ENCODE results near the gene SPDEF. TPM values are rescaled to one million over a fixed set of nuclear protein-coding genes. Genes with fewer than 3 reads are reported as not detected.

The SPDEF gene
- total RNA-seq = not detected

GRCh38 chr6:34556031-34556471, at the start of gene SPDEF:
SPDEF (minus strand) TSS chr6:34556329; CDS start chr6:34544455, 11,874 bp downstream.
- POLR2A ChIA-PET = no interaction called here
- no peak for DNase-seq
- Mint-ChIP-seq H3K4me1 (peaks cover 17% of the 10 kb centered on the region), H3K36me3 (ENCODE audit: low read depth) (no peaks in the 10 kb centered on the region), H3K27ac (peak within 1 kb of the TSS; percentile 36), H3K9me3 (no peaks in the 10 kb centered on the region), H3K4me3 (no peak within 1 kb of the TSS), H3K27me3 (no peaks in the 10 kb centered on the region)
- CTCF ChIA-PET = interaction anchor here (1.6 kb wide), 1 partner anchor 10 kb away, joined by 3 read pairs; no protein-coding TSS in a partner anchor

GRCh38 chr6:34603707-34604106, 47.6 kb upstream of the SPDEF start:
- H3K27me3 Mint-ChIP-seq = no peaks in the 10 kb centered on the region
- CTCF ChIA-PET = no interaction called here
- H3K9me3 Mint-ChIP-seq = no peaks in the 10 kb centered on the region
- no peak overlapping the region for H3K27ac Mint-ChIP-seq
- H3K4me3 Mint-ChIP-seq = no peak overlapping the region
- DNase-seq = no peak
- peaks cover 12% of the 10 kb centered on the region for H3K36me3 Mint-ChIP-seq (ENCODE audit: low read depth)
- H3K4me1 Mint-ChIP-seq = peaks cover 3% of the 10 kb centered on the region
- POLR2A ChIA-PET = no interaction called here

GRCh38 chr6:34602318-34603111, 46.4 kb upstream of the SPDEF start:
- Mint-ChIP-seq H3K36me3 (ENCODE audit: low read depth) (peaks cover 12% of the 10 kb centered on the region), H3K9me3 (no peaks in the 10 kb centered on the region), H3K4me1 (peaks cover 6% of the 10 kb centered on the region), H3K27me3 (no peaks in the 10 kb centered on the region), H3K27ac (no peak overlapping the region), H3K4me3 (no peak overlapping the region)
- CTCF ChIA-PET = interaction anchor here (0.5 kb wide), 1 partner anchor 180 kb away, joined by 4 read pairs; no protein-coding TSS in a partner anchor
- DNase-seq = no peak
- POLR2A ChIA-PET = no interaction called here

GRCh38 chr6:34601706-34602105, 45.6 kb upstream of the SPDEF start:
- Mint-ChIP-seq H3K4me1 (peaks cover 5% of the 10 kb centered on the region), H3K27ac (no peak overlapping the region), H3K27me3 (no peaks in the 10 kb centered on the region), H3K4me3 (no peak overlapping the region), H3K9me3 (no peaks in the 10 kb centered on the region), H3K36me3 (ENCODE audit: low read depth) (peaks cover 12% of the 10 kb centered on the region)
- POLR2A ChIA-PET = no interaction called here
- CTCF ChIA-PET = interaction anchor here (0.6 to 0.9 kb wide), 2 partner anchors 10 to 54 kb away, joined by 3 to 5 read pairs; no protein-coding TSS in a partner anchor
- no peak for DNase-seq

- Mint-ChIP-seq H3K36me3 (ENCODE audit: low read depth) (peaks cover 5% of the 10 kb centered on the region), H3K4me1 (peaks cover 5% of the 10 kb centered on the region), H3K27me3 (no peaks in the 10 kb centered on the region), H3K4me3 (no peak overlapping the region), H3K27ac (no peak overlapping the region), H3K9me3 (no peaks in the 10 kb centered on the region)
- CTCF ChIA-PET = interaction anchor here (0.9 to 1.4 kb wide), 3 partner anchors 9 to 13 kb away, joined by 3 read pairs; no protein-coding TSS in a partner anchor
- DNase-seq = no peak
- POLR2A ChIA-PET = no interaction called here
Observed at GRCh38 chr6:34600796-34601195, 44.7 kb upstream of the SPDEF start.

- no peaks in the 10 kb centered on the region for H3K9me3 Mint-ChIP-seq
- peaks cover 3% of the 10 kb centered on the region for H3K36me3 Mint-ChIP-seq (ENCODE audit: low read depth)
- no peaks in the 10 kb centered on the region for H3K27me3 Mint-ChIP-seq
- no peak overlapping the region for H3K4me3 Mint-ChIP-seq
- no peak for DNase-seq
- H3K4me1 Mint-ChIP-seq = peaks cover 5% of the 10 kb centered on the region
- POLR2A ChIA-PET = no interaction called here
- H3K27ac Mint-ChIP-seq = no peak overlapping the region
- CTCF ChIA-PET = interaction anchor here (1.4 kb wide), 1 partner anchor 13 kb away, joined by 3 read pairs; no protein-coding TSS in a partner anchor
Observed at GRCh38 chr6:34600101-34600500, 44.0 kb upstream of the SPDEF start.

GRCh38 chr6:34598712-34599111, 42.6 kb upstream of the SPDEF start:
- DNase-seq = no peak
- Mint-ChIP-seq H3K4me3 (no peak overlapping the region), H3K9me3 (no peaks in the 10 kb centered on the region), H3K27ac (no peak overlapping the region), H3K36me3 (ENCODE audit: low read depth) (peaks cover 3% of the 10 kb centered on the region), H3K4me1 (peaks cover 5% of the 10 kb centered on the region), H3K27me3 (no peaks in the 10 kb centered on the region)
- CTCF ChIA-PET = interaction anchor here (1.1 kb wide), 1 partner anchor 10 kb away, joined by 3 read pairs; no protein-coding TSS in a partner anchor
- POLR2A ChIA-PET = no interaction called here

- no peaks in the 10 kb centered on the region for H3K27me3 Mint-ChIP-seq
- ChIA-PET CTCF (interaction anchor here (0.5 to 1.2 kb wide), 3 partner anchors 9 to 1224 kb away, joined by 3 to 4 read pairs (median 3); no protein-coding TSS in a partner anchor), POLR2A (interaction anchor here (0.6 kb wide), 1 partner anchor 131 kb away, joined by 9 read pairs; no protein-coding TSS in a partner anchor)
- H3K4me1 Mint-ChIP-seq = peaks cover 5% of the 10 kb centered on the region
- H3K9me3 Mint-ChIP-seq = no peaks in the 10 kb centered on the region
- H3K36me3 Mint-ChIP-seq (ENCODE audit: low read depth) = peaks cover 3% of the 10 kb centered on the region
- H3K4me3 Mint-ChIP-seq = no peak overlapping the region
- no peak overlapping the region for H3K27ac Mint-ChIP-seq
- DNase-seq = no peak
Observed at GRCh38 chr6:34597605-34598353, 41.6 kb upstream of the SPDEF start.

- ChIA-PET CTCF (interaction anchor here (1.2 kb wide), 1 partner anchor 12 kb away, joined by 4 read pairs; no protein-coding TSS in a partner anchor), POLR2A (interaction anchor here (0.6 kb wide), 1 partner anchor 132 kb away, joined by 9 read pairs; no protein-coding TSS in a partner anchor)
Observed at GRCh38 chr6:34596798-34597197, 40.7 kb upstream of the SPDEF start.

GRCh38 chr6:34595332-34596184, 39.4 kb upstream of the SPDEF start:
- no peak for DNase-seq
- Mint-ChIP-seq H3K4me1 (peaks cover 14% of the 10 kb centered on the region), H3K27ac (no peak overlapping the region), H3K4me3 (no peak overlapping the region), H3K9me3 (no peaks in the 10 kb centered on the region), H3K27me3 (no peaks in the 10 kb centered on the region), H3K36me3 (ENCODE audit: low read depth) (no peaks in the 10 kb centered on the region)
- CTCF ChIA-PET = interaction anchor here (1.0 to 1.6 kb wide), 3 partner anchors 14 to 346 kb away, joined by 3 to 4 read pairs (median 3); partner anchors contain the start of gene SMIM29
- POLR2A ChIA-PET = no interaction called here

More at GRCh38 chr6:34596798-34597197, 40.7 kb upstream of the SPDEF start:
- DNase-seq = no peak
- peaks cover 9% of the 10 kb centered on the region for H3K4me1 Mint-ChIP-seq
- no peak overlapping the region for H3K4me3 Mint-ChIP-seq
- no peaks in the 10 kb centered on the region for H3K36me3 Mint-ChIP-seq (ENCODE audit: low read depth)
- no peak overlapping the region for H3K27ac Mint-ChIP-seq
- H3K27me3 Mint-ChIP-seq = no peaks in the 10 kb centered on the region
- H3K9me3 Mint-ChIP-seq = no peaks in the 10 kb centered on the region

GRCh38 chr6:34593701-34594100, 37.6 kb upstream of the SPDEF start:
- CTCF ChIA-PET = interaction anchor here (0.9 to 2.1 kb wide), 3 partner anchors 16 to 31 kb away, joined by 4 to 10 read pairs (median 5); no protein-coding TSS in a partner anchor
- no peaks in the 10 kb centered on the region for H3K27me3 Mint-ChIP-seq
- H3K27ac Mint-ChIP-seq = no peak overlapping the region
- POLR2A ChIA-PET = no interaction called here
- H3K9me3 Mint-ChIP-seq = no peaks in the 10 kb centered on the region
- no peaks in the 10 kb centered on the region for H3K36me3 Mint-ChIP-seq (ENCODE audit: low read depth)
- no peak for DNase-seq
- H3K4me3 Mint-ChIP-seq = no peak overlapping the region
- peaks cover 14% of the 10 kb centered on the region for H3K4me1 Mint-ChIP-seq

All from activated CD4-positive, alpha-beta T cell treated with anti-CD3 and anti-CD28 coated beads, Interleukin-2, amount 10 ng/mL, durations not matched to agents 7 days and 5 days (primary cell).